Erythroblast (primary cell): Measurements from ENCODE around the gene COL4A4.
"Not testable (repeated sequence)": the region's sequence is repeated elsewhere in the genome, so short reads cannot be mapped to it uniquely, and the experiment has no call there.

ENCODE experiments used
- DNase-seq, 2 experiments: peaks; one replicate each; lab custom pipeline; 2025; lab: John Stamatoyannopoulos, UW
- GATA1 ChIP-seq: IDR thresholded peaks from 2 replicates; pipeline ENCODE4 v1.6.1; 2011; ENCODE audit warnings: low read depth, mild to moderate bottlenecking, control low read depth, low read length, moderate library complexity
- POLR2A ChIP-seq: IDR thresholded peaks from 2 replicates; pipeline ENCODE4 v1.6.1; 2011; ENCODE audit warnings: mild to moderate bottlenecking, low read length

The COL4A4 gene

DNA sequence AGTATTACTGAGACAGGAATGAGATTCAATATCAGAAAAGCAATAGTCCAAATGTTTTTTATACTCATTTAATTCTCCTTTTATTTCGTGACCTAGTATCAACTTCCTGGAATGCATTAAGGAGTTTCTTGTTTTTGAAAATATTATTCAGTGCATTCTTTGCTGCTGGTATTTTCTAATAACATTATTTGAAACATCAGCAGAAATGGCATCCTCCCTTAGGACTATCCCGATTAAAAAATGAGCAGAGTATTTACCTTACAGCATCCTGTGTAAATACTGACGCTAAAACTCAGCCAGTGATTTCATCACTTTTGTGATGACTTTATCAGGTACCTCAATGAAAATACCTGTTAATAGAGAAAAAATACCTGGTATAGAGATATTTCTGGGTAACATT is 16.8 kb upstream of the COL4A4 start:
- no peak for TF ChIP-seq GATA1
- TF ChIP-seq POLR2A = no peak
- no peak for DNase-seq

DNA sequence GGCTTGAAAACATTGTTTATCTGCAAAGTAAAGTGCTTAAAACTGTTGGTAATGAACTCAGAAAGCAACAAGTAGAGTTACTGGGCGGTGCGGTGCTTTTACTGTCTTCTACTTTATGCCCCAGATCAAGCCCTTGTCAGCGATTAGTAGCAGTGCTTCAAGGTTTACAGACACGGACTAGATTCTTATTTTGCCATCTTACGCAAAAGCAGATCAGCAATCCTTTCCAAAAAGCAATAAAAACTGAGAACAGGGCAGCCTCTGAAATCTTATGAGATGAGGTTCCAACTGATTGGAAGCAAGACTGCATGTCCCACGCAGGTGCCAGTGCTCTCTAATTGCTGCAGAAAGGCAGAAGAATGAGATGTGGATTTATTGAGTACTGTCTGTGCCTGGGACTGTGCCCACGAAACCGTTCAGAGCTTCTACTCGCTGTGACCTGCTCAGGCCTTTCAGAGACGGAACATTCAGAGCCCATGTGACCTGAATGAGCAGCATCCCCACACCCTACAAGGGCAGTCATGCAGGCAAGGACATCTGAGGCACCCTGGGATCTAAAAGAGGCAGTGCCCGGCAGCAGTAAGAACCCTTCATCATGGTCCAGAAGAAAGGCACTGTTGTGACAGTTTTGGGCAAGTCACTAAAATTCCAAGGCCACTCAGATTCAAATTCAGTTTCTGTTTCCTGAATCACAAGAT is 16.1 kb upstream of the COL4A4 start:
- TF ChIP-seq POLR2A (no peak), GATA1 (no peak)

DNA sequence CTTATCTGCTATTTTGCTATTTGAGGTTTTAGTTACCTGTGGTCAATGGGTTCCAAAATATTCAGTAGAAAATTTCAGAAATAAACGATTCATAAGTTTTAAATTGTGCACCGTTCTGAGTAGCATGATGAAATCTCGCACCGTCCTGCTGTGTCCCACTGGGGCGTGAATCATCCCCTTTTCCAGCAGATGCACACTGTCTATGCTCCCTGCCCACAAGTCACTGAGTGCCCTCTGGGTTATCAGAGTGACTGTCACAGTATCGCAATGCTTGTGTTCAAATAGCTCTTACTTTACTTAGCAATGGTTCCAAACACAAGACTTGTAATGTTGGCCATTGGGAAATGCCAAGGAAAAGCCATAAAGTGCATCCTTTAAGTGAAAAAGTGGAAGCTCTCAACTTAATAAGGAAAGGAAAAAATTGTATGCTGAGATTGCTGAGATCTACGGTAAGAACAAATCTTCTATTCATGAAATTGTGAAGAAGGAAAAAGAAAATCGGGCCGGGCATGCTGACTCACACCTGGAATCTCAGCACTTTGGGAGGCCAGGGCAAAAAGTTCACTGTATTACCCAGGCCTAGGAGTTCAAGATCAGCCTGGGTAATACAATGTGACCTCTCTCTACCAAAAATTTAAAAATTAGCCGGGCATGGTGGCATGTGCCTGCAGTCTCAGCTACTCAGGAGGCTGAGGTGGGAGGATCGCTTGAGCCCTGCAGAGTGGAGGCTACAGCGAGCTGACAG is 13.8 kb upstream of the COL4A4 start:
- TF ChIP-seq GATA1 = no peak
- no peak for TF ChIP-seq POLR2A
- DNase-seq = no peak

More for the DNA sequence above, 16.1 kb upstream of the COL4A4 start:
- no peak for DNase-seq

DNA sequence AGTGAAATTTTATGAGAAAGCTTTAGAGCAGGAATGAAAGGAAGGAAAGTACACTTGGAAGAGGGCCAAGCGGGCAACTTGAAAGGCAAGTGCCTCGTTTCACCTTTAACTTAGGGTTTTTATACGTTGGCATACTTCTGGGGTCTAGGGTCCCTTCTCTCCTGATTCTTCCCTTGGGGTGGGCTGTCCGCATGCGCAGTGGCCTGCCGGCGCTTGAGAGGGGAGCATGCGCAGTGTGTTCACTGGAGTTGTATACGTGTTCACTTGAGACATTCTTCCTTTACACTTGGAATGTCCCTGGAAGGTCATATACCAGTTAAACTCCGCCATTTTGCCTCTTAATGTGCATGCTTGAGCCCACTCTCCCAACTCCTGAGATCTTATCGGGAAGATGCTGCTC is 7.8 kb upstream of the COL4A4 start:
- DNase-seq = not testable (repeated sequence)

DNA sequence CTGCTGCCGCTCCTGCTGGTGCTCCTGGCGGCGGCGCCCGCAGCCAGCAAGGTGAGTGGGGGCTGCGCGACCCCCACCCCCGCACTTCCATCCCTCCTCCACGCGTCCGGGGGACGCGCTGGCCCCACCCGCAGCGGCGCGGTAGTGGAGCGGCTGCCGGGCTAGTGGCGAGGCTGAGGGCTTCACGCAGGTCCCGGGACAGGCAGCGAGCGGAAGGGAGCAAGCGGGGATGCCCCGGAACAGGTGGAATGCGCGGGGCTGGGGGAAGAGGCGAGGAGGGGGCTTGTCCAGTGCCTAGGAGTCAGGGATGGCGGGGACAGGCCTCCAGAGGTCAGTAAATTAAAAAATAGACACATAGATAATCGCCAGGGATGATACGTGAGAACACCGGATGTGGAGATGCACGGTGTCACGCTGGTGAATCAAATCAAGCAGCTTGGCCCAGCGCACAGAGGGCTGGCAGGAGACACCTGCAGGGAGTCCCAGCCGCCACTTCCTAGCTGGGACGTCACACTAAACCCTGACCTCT is 822 bp upstream of the COL4A4 start:
- no peak for TF ChIP-seq GATA1
- no peak for TF ChIP-seq POLR2A
- DNase-seq = no peak

DNA sequence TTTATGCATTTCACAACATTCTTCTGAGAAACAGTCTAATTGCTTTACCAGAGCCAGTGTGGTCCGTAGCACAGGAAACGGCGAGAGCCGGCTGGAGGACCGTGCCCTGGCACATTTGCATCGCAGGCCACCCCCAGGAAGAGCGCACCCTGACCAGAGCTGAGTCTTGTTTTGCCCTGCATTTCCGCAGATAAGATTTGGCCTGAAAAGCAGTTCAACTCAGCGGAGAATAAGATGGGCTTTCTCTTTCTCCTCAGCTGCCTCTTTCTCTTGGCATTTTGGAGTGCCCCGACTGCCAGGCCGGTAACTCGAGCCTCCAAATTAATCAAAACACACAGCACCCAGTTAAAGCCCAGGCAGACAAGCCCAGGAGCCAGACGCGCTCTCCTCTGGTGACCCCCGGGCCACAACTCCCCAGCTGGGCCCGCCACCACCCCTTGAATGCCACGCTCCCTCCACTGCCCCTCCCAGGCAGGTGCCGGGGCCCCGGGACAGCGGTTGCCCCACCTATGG is 464 bp downstream of the COL4A4 start:
- TF ChIP-seq GATA1 = no peak
- TF ChIP-seq POLR2A = no peak
- DNase-seq = no peak

DNA sequence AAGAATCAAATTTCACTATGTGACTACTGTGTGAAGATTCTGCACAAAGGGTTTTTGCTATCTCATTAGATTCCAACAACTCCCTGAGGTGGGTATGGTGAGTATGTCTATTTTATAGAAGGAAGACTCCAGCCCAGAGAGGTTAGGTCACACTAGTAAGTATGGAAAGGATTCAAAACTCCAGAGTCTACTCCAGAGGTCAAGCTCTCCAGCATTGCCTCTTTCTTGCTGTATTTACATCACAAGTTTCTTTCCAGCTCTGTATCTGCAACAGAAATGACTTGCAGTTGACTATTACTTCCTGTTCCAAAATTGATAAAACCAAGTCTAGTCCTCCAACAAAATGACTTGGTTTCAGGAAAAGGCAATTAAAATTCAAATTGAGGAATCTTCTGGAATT is 2.1 kb downstream of the COL4A4 start:
- TF ChIP-seq POLR2A = no peak
- no peak for TF ChIP-seq GATA1
- no peak for DNase-seq

DNA sequence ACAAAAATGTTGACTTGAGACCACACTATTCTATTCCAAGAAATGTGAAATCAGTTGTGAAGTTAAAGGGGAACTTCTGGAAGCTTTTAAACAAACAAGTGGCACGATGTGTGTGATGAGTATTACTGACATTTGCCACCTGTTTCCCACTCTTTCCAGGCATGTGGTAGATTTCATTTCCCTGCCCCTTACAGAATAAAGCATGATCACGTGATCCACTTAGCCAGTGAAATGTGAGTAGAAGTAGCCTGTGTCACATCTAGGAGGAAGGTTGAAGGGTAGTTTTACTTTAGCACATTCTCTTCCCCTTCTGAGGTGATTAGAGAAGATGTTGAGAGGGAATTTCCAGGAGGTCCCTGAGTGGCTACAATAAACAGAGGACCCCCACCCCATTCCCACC is 3.8 kb downstream of the COL4A4 start:
- DNase-seq = no peak

DNA sequence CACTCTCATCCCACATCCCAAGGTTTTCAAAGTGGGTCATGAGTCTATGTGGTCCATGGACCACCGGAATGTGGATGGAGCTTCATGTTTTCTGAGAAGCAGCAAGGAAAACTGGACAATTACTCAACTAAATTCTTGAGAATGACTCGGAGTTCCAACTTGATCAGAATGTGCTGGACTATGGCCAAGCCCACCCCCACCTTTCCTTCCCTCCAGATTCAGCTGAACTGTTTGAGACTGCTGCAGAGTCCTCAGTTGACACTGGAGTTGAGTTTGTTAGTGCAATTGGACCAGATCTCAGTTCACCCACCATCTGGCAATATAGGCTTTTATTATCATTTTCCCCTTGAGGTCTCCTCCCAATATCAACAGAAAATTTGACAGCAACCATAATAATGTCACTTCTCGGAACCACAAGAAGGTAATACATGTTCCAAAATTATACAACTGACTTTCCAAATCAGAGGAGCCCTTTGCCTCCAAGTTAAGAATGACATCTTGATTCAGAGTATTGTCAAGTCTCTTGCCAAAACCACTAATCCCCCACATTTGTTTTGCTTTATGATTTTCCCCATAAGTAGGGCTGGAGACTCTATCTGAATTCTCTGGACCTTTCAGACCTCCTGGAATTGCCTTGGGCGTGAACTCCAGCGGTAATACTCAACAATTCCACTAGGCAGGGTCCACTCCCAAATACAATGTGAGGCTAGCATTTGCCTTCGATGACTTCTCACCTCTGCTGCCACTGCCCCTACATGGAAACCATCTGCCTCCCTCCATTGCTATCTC is 8.8 kb downstream of the COL4A4 start:
- no peak for DNase-seq

More for the DNA sequence above, 3.8 kb downstream of the COL4A4 start:
- TF ChIP-seq POLR2A = no peak
- no peak for TF ChIP-seq GATA1

DNA sequence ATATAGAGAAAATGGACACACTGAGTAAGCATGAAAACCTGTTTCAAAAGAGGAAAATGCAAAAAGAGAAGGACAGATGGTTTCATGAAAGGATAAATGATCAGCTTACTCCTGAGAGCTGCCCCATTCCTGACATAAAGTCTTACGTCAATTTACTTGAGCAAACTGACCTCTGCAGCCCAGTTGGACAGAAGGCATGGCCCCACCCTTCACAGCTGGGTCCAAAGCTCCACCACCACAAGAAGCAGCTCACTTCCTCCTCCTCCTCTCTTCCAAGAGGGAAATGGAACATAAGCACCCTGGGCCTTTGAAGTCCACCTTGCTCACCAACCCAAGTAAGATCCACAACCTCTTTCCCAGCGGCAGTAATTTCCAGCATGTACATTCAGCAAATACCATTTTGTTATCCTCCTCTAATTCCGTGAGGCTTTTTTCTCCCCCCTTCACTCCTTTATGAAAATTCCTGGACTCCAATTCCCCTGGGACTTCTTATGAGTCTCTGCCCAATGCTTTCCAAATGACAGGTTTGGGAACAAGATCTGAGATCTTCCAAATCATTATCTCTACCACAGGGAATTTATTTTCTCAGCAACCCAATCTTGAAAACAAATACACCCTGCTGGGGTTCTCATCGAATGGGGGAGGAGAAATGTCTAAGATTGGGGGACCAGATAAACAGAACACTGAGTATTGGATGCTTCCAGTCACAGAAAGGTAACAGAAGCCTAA is 10.1 kb downstream of the COL4A4 start:
- TF ChIP-seq POLR2A (no peak), GATA1 (no peak)
- DNase-seq = no peak

More for the DNA sequence above, 8.8 kb downstream of the COL4A4 start:
- TF ChIP-seq GATA1 (no peak), POLR2A (no peak)

DNA sequence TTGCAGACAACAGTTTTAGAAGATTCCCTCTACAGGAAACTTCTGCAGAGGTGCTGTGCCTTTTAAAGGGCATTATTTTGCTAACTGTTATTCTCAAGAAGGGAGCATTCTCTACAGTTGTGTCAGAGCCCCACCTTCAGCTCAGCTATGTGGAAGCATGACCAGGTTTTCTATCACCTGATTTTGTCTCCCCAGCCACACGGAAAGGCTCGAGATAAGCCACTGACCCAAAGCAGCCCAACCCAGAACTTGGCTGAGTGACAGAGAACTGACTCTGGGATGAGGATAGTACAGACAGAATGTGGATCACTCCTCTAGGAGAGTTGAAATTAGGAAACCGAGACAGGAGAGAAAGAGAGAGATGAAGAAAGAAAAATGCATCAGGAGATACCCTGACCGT is 10.7 kb downstream of the COL4A4 start:
- no peak for DNase-seq
- TF ChIP-seq POLR2A = no peak
- TF ChIP-seq GATA1 = no peak

DNA sequence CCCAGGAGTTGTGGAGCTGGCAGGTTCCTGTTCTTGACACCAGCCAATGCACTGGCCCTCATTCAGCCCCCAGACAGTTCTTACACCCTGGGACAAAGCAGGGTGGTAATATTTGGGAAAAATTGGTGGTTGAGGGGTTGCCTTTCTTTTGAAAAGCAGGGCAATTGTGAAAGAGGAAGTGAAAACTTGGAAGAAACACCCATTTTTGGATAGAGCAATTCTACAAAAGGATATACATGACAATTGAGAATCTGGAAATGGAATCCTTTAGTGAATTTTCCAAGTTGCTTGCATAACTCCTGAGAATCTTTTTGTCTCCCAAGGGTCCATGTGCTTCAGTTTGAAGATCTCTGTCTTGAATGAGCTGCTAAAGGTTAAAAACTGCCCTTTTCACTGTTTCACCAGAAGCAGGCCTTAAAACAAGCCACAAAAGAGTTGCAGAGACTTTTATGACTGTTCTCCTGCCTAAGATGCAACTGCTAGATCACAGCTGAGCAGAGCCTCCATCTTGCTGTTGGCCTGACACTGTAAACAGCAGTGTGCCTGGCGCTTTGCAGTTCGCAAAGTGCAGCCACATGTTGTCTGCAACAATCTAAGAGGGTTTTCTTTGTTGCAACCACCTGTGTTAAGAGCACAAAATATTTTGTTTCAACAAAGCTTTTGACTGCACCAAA is 11.8 kb downstream of the COL4A4 start:
- no peak for TF ChIP-seq POLR2A
- TF ChIP-seq GATA1 = no peak
- DNase-seq = no peak
